ENCODE results near the gene SLC37A1.

Gene SLC37A1

GRCh38 chr21:42571391-42572150 is 57.9 kb downstream of the SLC37A1 start:
- in situ Hi-C loops (cut with MboI; ENCODE audit: low sequenced_read_pairs) = loop anchor here (10.0 kb wide), 1 partner anchor 263 kb away; no protein-coding TSS in a partner anchor

- in situ Hi-C loops (cut with MboI; ENCODE audit: low sequenced_read_pairs) = loop anchor here (10.0 kb wide), 1 partner anchor 262 kb away; no protein-coding TSS in a partner anchor
Measured at GRCh38 chr21:42572906-42573495, 59.3 kb downstream of the SLC37A1 start.

GRCh38 chr21:42574234-42575027 is 60.8 kb downstream of the SLC37A1 start:
- in situ Hi-C loops (cut with MboI; ENCODE audit: low sequenced_read_pairs) = loop anchor here (10.0 to 25.0 kb wide), 2 partner anchors 260 to 388 kb away; partner anchors contain the start of gene PKNOX1

GRCh38 chr21:42575111-42575510 is 61.5 kb downstream of the SLC37A1 start:
- in situ Hi-C loops (cut with MboI; ENCODE audit: low sequenced_read_pairs) = loop anchor here (10.0 to 25.0 kb wide), 2 partner anchors 260 to 387 kb away; partner anchors contain the start of gene PKNOX1

- in situ Hi-C loops (cut with MboI; ENCODE audit: low sequenced_read_pairs) = loop anchor here (10.0 to 25.0 kb wide), 2 partner anchors 258 to 386 kb away; partner anchors contain the start of gene PKNOX1
Measured at GRCh38 chr21:42576639-42577038, 63.0 kb downstream of the SLC37A1 start.

- in situ Hi-C loops (cut with MboI; ENCODE audit: low sequenced_read_pairs) = loop anchor here (10.0 to 25.0 kb wide), 2 partner anchors 257 to 384 kb away; partner anchors contain the start of gene PKNOX1
Measured at GRCh38 chr21:42578034-42578433, 64.4 kb downstream of the SLC37A1 start.

GRCh38 chr21:42578761-42579415 is 65.2 kb downstream of the SLC37A1 start:
- in situ Hi-C loops (cut with MboI; ENCODE audit: low sequenced_read_pairs) = loop anchor here (10.0 to 25.0 kb wide), 2 partner anchors 256 to 383 kb away; partner anchors contain the start of gene PKNOX1

- in situ Hi-C loops (cut with MboI; ENCODE audit: low sequenced_read_pairs) = loop anchor here (10.0 to 25.0 kb wide), 2 partner anchors 255 to 383 kb away; partner anchors contain the start of gene PKNOX1
Measured at GRCh38 chr21:42579456-42580075, 65.9 kb downstream of the SLC37A1 start.

- in situ Hi-C loops (cut with MboI; ENCODE audit: low sequenced_read_pairs) = loop anchor here (25.0 kb wide), 1 partner anchor 382 kb away; the partner anchor contains the start of gene PKNOX1
Measured at GRCh38 chr21:42580076-42580792, 66.6 kb downstream of the SLC37A1 start.

- in situ Hi-C loops (cut with MboI; ENCODE audit: low sequenced_read_pairs) = loop anchor here (25.0 kb wide), 1 partner anchor 381 kb away; the partner anchor contains the start of gene PKNOX1
Measured at GRCh38 chr21:42580793-42581321, 67.2 kb downstream of the SLC37A1 start.

GRCh38 chr21:42581336-42581992 is 67.8 kb downstream of the SLC37A1 start:
- in situ Hi-C loops (cut with MboI; ENCODE audit: low sequenced_read_pairs) = loop anchor here (25.0 kb wide), 1 partner anchor 381 kb away; the partner anchor contains the start of gene PKNOX1

GRCh38 chr21:42581993-42582786 is 68.5 kb downstream of the SLC37A1 start:
- in situ Hi-C loops (cut with MboI; ENCODE audit: low sequenced_read_pairs) = loop anchor here (25.0 kb wide), 1 partner anchor 380 kb away; the partner anchor contains the start of gene PKNOX1

GRCh38 chr21:42582787-42583476 is 69.3 kb downstream of the SLC37A1 start:
- in situ Hi-C loops (cut with MboI; ENCODE audit: low sequenced_read_pairs) = loop anchor here (25.0 kb wide), 1 partner anchor 379 kb away; the partner anchor contains the start of gene PKNOX1

- in situ Hi-C loops (cut with MboI; ENCODE audit: low sequenced_read_pairs) = loop anchor here (25.0 kb wide), 1 partner anchor 379 kb away; the partner anchor contains the start of gene PKNOX1
Measured at GRCh38 chr21:42583477-42584295, 70.0 kb downstream of the SLC37A1 start.

GRCh38 chr21:42584296-42584641 is 70.6 kb downstream of the SLC37A1 start:
- in situ Hi-C loops (cut with MboI; ENCODE audit: low sequenced_read_pairs) = loop anchor here (25.0 kb wide), 1 partner anchor 378 kb away; the partner anchor contains the start of gene PKNOX1

- in situ Hi-C loops (cut with MboI; ENCODE audit: low sequenced_read_pairs) = loop anchor here (25.0 kb wide), 1 partner anchor 376 kb away; the partner anchor contains the start of gene PKNOX1
Measured at GRCh38 chr21:42585881-42586280, 72.2 kb downstream of the SLC37A1 start.
